GM23338 (cell line): ENCODE results near the gene ADGRD1. TPM values are rescaled to one million over a fixed set of nuclear protein-coding genes. Genes with fewer than 3 reads are reported as not detected.

Experiments
- ATAC-seq: fragments of 200-7000 bp; cut with Tn5 transposase; 3 replicates; pipeline ENCODE4 v1.9.1; 2020
- DNase-seq: peaks from one replicate; pipeline ENCODE4 v3.0.0-alpha.2; 2015; ENCODE audit warnings: low spot score
- H2AFZ ChIP-seq: fragments of 200-600 bp; sonication (generic); 2 replicates; pipeline ENCODE4 v1.8.0; 2016; ENCODE audit warnings: antibody characterized with exemption, mild to moderate bottlenecking, moderate library complexity
- H3F3A ChIP-seq: fragments of 200-600 bp; sonication (generic); replicated peaks from 2 replicates; pipeline ENCODE4 v1.8.0; 2017; ENCODE audit warnings: antibody characterized with exemption, mixed run types, low read depth
- H3K27ac ChIP-seq: fragments of 200-600 bp; sonication (generic); 2 replicates; pipeline ENCODE4 v1.6.1; 2016; ENCODE audit warnings: low read depth
- H3K27me3 ChIP-seq: fragments of 200-600 bp; sonication (generic); 2 replicates; pipeline ENCODE4 v1.8.0; 2016; ENCODE audit warnings: mild to moderate bottlenecking, mixed run types, moderate library complexity; ENCODE audit not compliant: insufficient read depth
- H3K36me3 ChIP-seq: fragments of 200-600 bp; sonication (generic); 2 replicates; pipeline ENCODE4 v1.8.0; 2016; ENCODE audit warnings: mild to moderate bottlenecking; ENCODE audit not compliant: insufficient read depth
- H3K4me1 ChIP-seq: fragments of 200-600 bp; sonication (generic); 2 replicates; pipeline ENCODE4 v1.8.0; 2016; ENCODE audit warnings: mild to moderate bottlenecking, moderate library complexity; ENCODE audit not compliant: insufficient read depth
- H3K4me2 ChIP-seq: fragments of 200-600 bp; sonication (generic); 2 replicates; pipeline ENCODE4 v1.7.1; 2017; ENCODE audit warnings: mixed run types
- H3K4me3 ChIP-seq: fragments of 200-600 bp; sonication (generic); 2 replicates; pipeline ENCODE4 v1.6.1; 2016; ENCODE audit warnings: mixed run types
- H3K79me2 ChIP-seq: fragments of 200-600 bp; sonication (generic); replicated peaks from 2 replicates; pipeline ENCODE4 v1.8.0; 2017; ENCODE audit warnings: mild to moderate bottlenecking; ENCODE audit not compliant: insufficient read depth
- H3K9me2 ChIP-seq: fragments of 200-600 bp; sonication (generic); 2 replicates; pipeline ENCODE4 v1.8.0; 2017; ENCODE audit not compliant: insufficient read depth
- H4K20me1 ChIP-seq: fragments of 200-600 bp; sonication (generic); replicated peaks from 2 replicates; pipeline ENCODE4 v1.8.0; 2017; ENCODE audit warnings: mild to moderate bottlenecking; ENCODE audit not compliant: insufficient read depth
- H3K27ac Mint-ChIP-seq: 2 replicates; pipeline ENCODE4 v1.8.0; 2020; ENCODE audit warnings: inconsistent platforms, mild to moderate bottlenecking, moderate library complexity, mixed read lengths
- H3K27me3 Mint-ChIP-seq: 3 replicates; pipeline ENCODE4 v1.8.0; 2022; ENCODE audit warnings: low read depth, mild to moderate bottlenecking, moderate library complexity, mixed read lengths, inconsistent platforms; ENCODE audit not compliant: insufficient read depth, poor library complexity
- H3K36me3 Mint-ChIP-seq: 3 replicates; pipeline ENCODE4 v1.8.0; 2021; ENCODE audit warnings: low read depth, mild to moderate bottlenecking, inconsistent platforms, moderate library complexity, mixed read lengths
- H3K4me1 Mint-ChIP-seq: 3 replicates; pipeline ENCODE4 v1.8.0; 2020; ENCODE audit warnings: mild to moderate bottlenecking, inconsistent platforms, mixed read lengths
- H3K4me3 Mint-ChIP-seq: 3 replicates; pipeline ENCODE4 v1.8.0; 2021; ENCODE audit warnings: moderate library complexity, mild to moderate bottlenecking, inconsistent platforms, mixed read lengths
- H3K9me3 Mint-ChIP-seq: 3 replicates; pipeline ENCODE4 v1.8.0; 2020; ENCODE audit warnings: moderate library complexity, mild to moderate bottlenecking, inconsistent platforms, mixed read lengths
- CTCF ChIP-seq, 2 experiments: fragments of 200-600 bp in 1 of 2; sonication (generic) in 1 of 2; conservative IDR thresholded peaks; 2 replicates each; pipeline versions ENCODE4 v1.5.1 to v1.6.1; 2016 to 2017; ENCODE audit warnings: antibody characterized with exemption in 2 of 2, low read depth in 2 of 2, mild to moderate bottlenecking in 2 of 2, moderate library complexity in 1 of 2
- EZH2 ChIP-seq: fragments of 200-600 bp; sonication (generic); IDR thresholded peaks from one replicate; pipeline ENCODE4 v1.8.0; 2017; ENCODE audit warnings: antibody characterized with exemption, mild to moderate bottlenecking, low read depth; ENCODE audit not compliant: unreplicated experiment
- EZH2phosphoT487 ChIP-seq: fragments of 200-600 bp; sonication (generic); IDR thresholded peaks from one replicate; pipeline ENCODE4 v1.8.1; 2018; ENCODE audit warnings: antibody characterized with exemption; ENCODE audit not compliant: unreplicated experiment
- JUNB ChIP-seq: IDR thresholded peaks from one replicate; pipeline ENCODE4 v1.6.1; 2016; ENCODE audit warnings: antibody characterized with exemption; ENCODE audit not compliant: unreplicated experiment
- NANOG ChIP-seq: IDR thresholded peaks from 2 replicates; pipeline ENCODE4 v1.6.1; 2016; ENCODE audit warnings: antibody characterized with exemption, borderline replicate concordance
- STAT1 ChIP-seq: IDR thresholded peaks from one replicate; pipeline ENCODE4 v1.6.1; 2016; ENCODE audit warnings: antibody characterized with exemption; ENCODE audit not compliant: unreplicated experiment
- polyA plus RNA-seq: library from polyadenylated mRNA; unstranded; fragments of >200 nt; fragmentation: Nextera tagmentation; extraction: Ambion mirVana; gene quantifications from 2 replicates; pipeline ENCODE4 v1.2.1, GENCODE V29; 2016
- total RNA-seq: library from RNA; depleted of rRNA; stranded (reverse); fragments of >200 nt; shearing (Covaris generic); gene quantifications from 2 replicates; pipeline ENCODE4 v1.2.3, GENCODE V29; 2014
- TF ChIP-seq, protein P1 (sequence below): IDR thresholded peaks from one replicate; pipeline ENCODE4 v1.6.1; 2018; ENCODE audit warnings: antibody characterized with exemption; ENCODE audit not compliant: unreplicated experiment

The ADGRD1 gene
- total and polyA plus RNA-seq, 2 experiments from 2014 or later: 1.4 TPM; not detected in 1

- TF ChIP-seq, protein P1, sequence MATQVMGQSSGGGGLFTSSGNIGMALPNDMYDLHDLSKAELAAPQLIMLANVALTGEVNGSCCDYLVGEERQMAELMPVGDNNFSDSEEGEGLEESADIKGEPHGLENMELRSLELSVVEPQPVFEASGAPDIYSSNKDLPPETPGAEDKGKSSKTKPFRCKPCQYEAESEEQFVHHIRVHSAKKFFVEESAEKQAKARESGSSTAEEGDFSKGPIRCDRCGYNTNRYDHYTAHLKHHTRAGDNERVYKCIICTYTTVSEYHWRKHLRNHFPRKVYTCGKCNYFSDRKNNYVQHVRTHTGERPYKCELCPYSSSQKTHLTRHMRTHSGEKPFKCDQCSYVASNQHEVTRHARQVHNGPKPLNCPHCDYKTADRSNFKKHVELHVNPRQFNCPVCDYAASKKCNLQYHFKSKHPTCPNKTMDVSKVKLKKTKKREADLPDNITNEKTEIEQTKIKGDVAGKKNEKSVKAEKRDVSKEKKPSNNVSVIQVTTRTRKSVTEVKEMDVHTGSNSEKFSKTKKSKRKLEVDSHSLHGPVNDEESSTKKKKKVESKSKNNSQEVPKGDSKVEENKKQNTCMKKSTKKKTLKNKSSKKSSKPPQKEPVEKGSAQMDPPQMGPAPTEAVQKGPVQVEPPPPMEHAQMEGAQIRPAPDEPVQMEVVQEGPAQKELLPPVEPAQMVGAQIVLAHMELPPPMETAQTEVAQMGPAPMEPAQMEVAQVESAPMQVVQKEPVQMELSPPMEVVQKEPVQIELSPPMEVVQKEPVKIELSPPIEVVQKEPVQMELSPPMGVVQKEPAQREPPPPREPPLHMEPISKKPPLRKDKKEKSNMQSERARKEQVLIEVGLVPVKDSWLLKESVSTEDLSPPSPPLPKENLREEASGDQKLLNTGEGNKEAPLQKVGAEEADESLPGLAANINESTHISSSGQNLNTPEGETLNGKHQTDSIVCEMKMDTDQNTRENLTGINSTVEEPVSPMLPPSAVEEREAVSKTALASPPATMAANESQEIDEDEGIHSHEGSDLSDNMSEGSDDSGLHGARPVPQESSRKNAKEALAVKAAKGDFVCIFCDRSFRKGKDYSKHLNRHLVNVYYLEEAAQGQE: no peak
- TF ChIP-seq EZH2: no peak
- TF ChIP-seq STAT1: no peak
- TF ChIP-seq NANOG: no peak
- no peak for TF ChIP-seq EZH2phosphoT487
- no peak for DNase-seq
- H3K27ac ChIP-seq: no peak overlapping the region
- H3K4me3 Mint-ChIP-seq: no peak overlapping the region
- H3K4me1 ChIP-seq: no peaks in the 10 kb centered on the region
- H3K9me2 ChIP-seq: no peaks in the 10 kb centered on the region
- H3K4me1 Mint-ChIP-seq: no peaks in the 10 kb centered on the region
- H3K27me3 Mint-ChIP-seq: peaks cover 8% of the 10 kb centered on the region
- H3K27me3 ChIP-seq: no peaks in the 10 kb centered on the region
- 0 out of 2 replicates have a peak, but pooled peaks cover 3% of the 10 kb centered on the region for H3K36me3 ChIP-seq
- no peak for ATAC-seq
- peaks cover 37% of the 10 kb centered on the region for H3K9me3 Mint-ChIP-seq
- no peaks in the 10 kb centered on the region for H3K79me2 ChIP-seq
- H3K36me3 Mint-ChIP-seq: peaks cover 27% of the 10 kb centered on the region; the same call in 2 of the 3 replicates
- no peaks in the 10 kb centered on the region for H4K20me1 ChIP-seq
- H3K4me2 ChIP-seq: no peak overlapping the region
- H2AFZ ChIP-seq: no peak overlapping the region
- H3K4me3 ChIP-seq: no peak overlapping the region
- no peak overlapping the region for H3K27ac Mint-ChIP-seq
- no peaks in the 10 kb centered on the region for H3F3A ChIP-seq
Measured at GRCh38 chr12:130998136-130998535, 44.4 kb downstream of the ADGRD1 start.

- H3K4me3 Mint-ChIP-seq: no peak overlapping the region
- Histone ChIP-seq H4K20me1 (no peaks in the 10 kb centered on the region), H3K79me2 (no peaks in the 10 kb centered on the region), H3F3A (no peaks in the 10 kb centered on the region), H3K9me2 (no peaks in the 10 kb centered on the region), H3K4me3 (no peak overlapping the region), H2AFZ (no peak overlapping the region), H3K36me3 (0 out of 2 replicates have a peak, but pooled peaks cover 3% of the 10 kb centered on the region), H3K4me1 (no peaks in the 10 kb centered on the region), H3K4me2 (no peak overlapping the region), H3K27ac (no peak overlapping the region), H3K27me3 (no peaks in the 10 kb centered on the region)
- ATAC-seq (no peak), DNase-seq (no peak)
- peak overlapping the region; percentile 26; the same call in 1 of the 2 replicates for H3K27ac Mint-ChIP-seq
- no peaks in the 10 kb centered on the region for H3K4me1 Mint-ChIP-seq
- H3K27me3 Mint-ChIP-seq: peaks cover 3% of the 10 kb centered on the region
- H3K36me3 Mint-ChIP-seq: peaks cover 25% of the 10 kb centered on the region; the same call in 2 of the 3 replicates
- peaks cover 34% of the 10 kb centered on the region for H3K9me3 Mint-ChIP-seq
- no peak for TF ChIP-seq EZH2
- no peak for TF ChIP-seq NANOG
- TF ChIP-seq JUNB: no peak
- no peak for TF ChIP-seq CTCF (conservative IDR thresholded peaks at IDR 0.05; ENCODE audit: low read depth in 2 of 2)
- TF ChIP-seq, protein P1: no peak
Measured at GRCh38 chr12:131000000-131000486, 46.3 kb downstream of the ADGRD1 start.
